SU-DHL-6 (cell line): ENCODE results near the gene USP14.

ENCODE experiments used
- H2AFZ ChIP-seq: fragments of 200-600 bp; sonication (generic); 2 replicates; pipeline ENCODE4 v1.6.1; 2014; ENCODE audit warnings: low read depth, mild to moderate bottlenecking, moderate library complexity, mixed read lengths, antibody characterized with exemption, low read length; ENCODE audit not compliant: severe bottlenecking
- H3F3A ChIP-seq: fragments of 200-600 bp; shearing (Covaris generic); 2 replicates; pipeline ENCODE4 v1.6.0; 2016; ENCODE audit warnings: antibody characterized with exemption, mild to moderate bottlenecking; ENCODE audit not compliant: insufficient read depth
- H3K27ac ChIP-seq: fragments of 200-600 bp; sonication (generic); 2 replicates; pipeline ENCODE4 v1.5.1; 2016; ENCODE audit warnings: low read depth, mild to moderate bottlenecking, low read length, moderate library complexity, mixed read lengths
- H3K27me3 ChIP-seq: fragments of 200-600 bp; sonication (generic), shearing (Covaris generic); 2 replicates; pipeline ENCODE4 v1.6.0; 2014; ENCODE audit warnings: mild to moderate bottlenecking, low read length
- H3K36me3 ChIP-seq: fragments of 200-600 bp; sonication (generic); 2 replicates; pipeline ENCODE4 v1.6.1; 2014; ENCODE audit warnings: mild to moderate bottlenecking, low read length, mixed read lengths
- H3K4me2 ChIP-seq: fragments of 300-600, 200-600 bp; shearing (Covaris generic), sonication (generic); 2 replicates; pipeline ENCODE4 v1.6.0; 2014; ENCODE audit warnings: low read length, low read depth, mild to moderate bottlenecking; ENCODE audit not compliant: poor library complexity, severe bottlenecking
- H3K4me3 ChIP-seq: fragments of 200-600 bp; sonication (generic); 2 replicates; pipeline ENCODE4 v1.5.1; 2014; ENCODE audit warnings: antibody characterized with exemption, low read length, mild to moderate bottlenecking, mixed read lengths; ENCODE audit not compliant: insufficient read depth, poor library complexity, severe bottlenecking
- H3K79me2 ChIP-seq: fragments of 200-600 bp; sonication (generic); 2 replicates; pipeline ENCODE4 v1.6.1; 2014; ENCODE audit warnings: mild to moderate bottlenecking, low read length, moderate library complexity; ENCODE audit not compliant: insufficient read depth
- H3K9ac ChIP-seq: fragments of 200-600 bp; sonication (generic); 2 replicates; pipeline ENCODE4 v1.7.0; 2014; ENCODE audit warnings: mild to moderate bottlenecking, low read length
- H3K9me2 ChIP-seq: fragments of 200-600 bp; sonication (generic); replicated peaks from 2 replicates; pipeline ENCODE4 v1.6.1; 2014; ENCODE audit warnings: low read length; ENCODE audit not compliant: insufficient read depth
- H3K9me3 ChIP-seq: fragments of 200-600 bp; sonication (generic); 2 replicates; pipeline ENCODE4 v1.6.1; 2014; ENCODE audit warnings: low read length, mixed read lengths; ENCODE audit not compliant: insufficient read depth
- H4K20me1 ChIP-seq: fragments of 200-600 bp; sonication (generic); 2 replicates; pipeline ENCODE4 v1.6.1; 2014; ENCODE audit warnings: low read depth, mild to moderate bottlenecking, antibody characterized with exemption, low read length, moderate library complexity, mixed read lengths
- CTCF ChIP-seq: fragments of 200-600 bp; sonication (generic); IDR thresholded peaks from one replicate; pipeline ENCODE4 v1.5.1; 2017; ENCODE audit warnings: antibody characterized with exemption, mild to moderate bottlenecking, low read length, moderate library complexity; ENCODE audit not compliant: insufficient read depth, poor library complexity, severe bottlenecking
- EZH2phosphoT487 ChIP-seq: fragments of 200-600 bp; sonication (generic), shearing (Covaris generic); conservative IDR thresholded peaks from 2 replicates; pipeline ENCODE4 v1.6.1; 2018; ENCODE audit warnings: mild to moderate bottlenecking, antibody characterized with exemption, low read length, moderate library complexity, mixed read lengths

The USP14 gene

GRCh38 chr18:199214-199613 is 40.9 kb downstream of the USP14 start:
- Histone ChIP-seq H3F3A (no peaks in the 10 kb centered on the region), H3K27me3 (no peaks in the 10 kb centered on the region), H3K36me3 (peaks cover 37% of the 10 kb centered on the region), H2AFZ (no peak overlapping the region), H3K79me2 (no peaks in the 10 kb centered on the region), H3K9me3 (no peaks in the 10 kb centered on the region), H3K4me2 (no peak overlapping the region), H3K9ac (no peak overlapping the region), H3K9me2 (no peaks in the 10 kb centered on the region), H3K4me3 (no peak overlapping the region), H3K27ac (no peak overlapping the region), H4K20me1 (0 out of 2 replicates have a peak, but pooled peaks cover 4% of the 10 kb centered on the region)
- TF ChIP-seq EZH2phosphoT487 (no peak), CTCF (no peak)

DNA sequence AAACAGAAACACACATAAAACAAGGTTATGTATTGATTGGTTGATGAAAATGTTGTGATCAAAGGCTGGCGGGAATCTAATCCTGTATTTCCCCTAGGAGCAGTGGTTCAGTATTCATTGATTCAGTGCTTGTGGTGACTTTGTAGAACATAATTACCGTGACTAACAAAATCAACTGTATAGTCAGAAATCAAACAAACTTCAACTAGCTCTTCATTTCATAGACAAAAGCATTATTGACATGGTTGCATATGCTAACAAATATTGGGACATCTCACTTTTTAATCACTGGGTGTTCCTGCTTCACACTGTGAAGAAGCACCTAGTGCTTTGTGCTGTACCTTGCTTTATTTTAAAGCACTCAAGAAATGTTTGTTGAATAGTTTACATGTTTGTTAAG is 41.4 kb downstream of the USP14 start:
- TF ChIP-seq CTCF (no peak), EZH2phosphoT487 (no peak)
- no peak overlapping the region for H3K27ac ChIP-seq
- H2AFZ ChIP-seq, result no peak overlapping the region
- no peak overlapping the region for H3K4me2 ChIP-seq
- no peaks in the 10 kb centered on the region for H3K9me3 ChIP-seq
- H3K9ac ChIP-seq, result no peak overlapping the region
- H3F3A ChIP-seq, result no peaks in the 10 kb centered on the region
- 0 out of 2 replicates have a peak, but pooled peaks cover 4% of the 10 kb centered on the region for H4K20me1 ChIP-seq
- no peaks in the 10 kb centered on the region for H3K9me2 ChIP-seq
- no peak overlapping the region for H3K4me3 ChIP-seq
- no peaks in the 10 kb centered on the region for H3K79me2 ChIP-seq
- H3K36me3 ChIP-seq, result peaks cover 39% of the 10 kb centered on the region
- H3K27me3 ChIP-seq, result no peaks in the 10 kb centered on the region

GRCh38 chr18:210075-210474 is 51.7 kb downstream of the USP14 start:
- Histone ChIP-seq H3K9me3 (no peaks in the 10 kb centered on the region), H3K27ac (no peak overlapping the region), H3K4me2 (no peak overlapping the region), H3K4me3 (no peak overlapping the region), H2AFZ (no peak overlapping the region), H3K9me2 (no peaks in the 10 kb centered on the region), H3K9ac (no peak overlapping the region), H4K20me1 (no peaks in the 10 kb centered on the region), H3K27me3 (no peaks in the 10 kb centered on the region), H3K79me2 (no peaks in the 10 kb centered on the region), H3K36me3 (peaks cover 68% of the 10 kb centered on the region), H3F3A (peaks cover 3% of the 10 kb centered on the region; the same call in 1 of the 2 replicates)
- TF ChIP-seq CTCF (no peak), EZH2phosphoT487 (no peak)
